Osteoblast (primary cell): ENCODE results near the gene MATCAP1. TPM values are rescaled to one million over a fixed set of nuclear protein-coding genes. Genes with fewer than 3 reads are reported as not detected.

ENCODE experiments used
- DNase-seq: peaks from one replicate; pipeline ENCODE4 v3.0.0; 2011; ENCODE audit warnings: low spot score, mixed read lengths; ENCODE audit not compliant: insufficient read length; ENCODE audit errors: missing footprints
- H2AFZ ChIP-seq: 2 replicates; pipeline ENCODE4 v1.6.0; 2011; ENCODE audit warnings: mild to moderate bottlenecking, low read length
- H3K27ac ChIP-seq: 2 replicates; pipeline ENCODE4 v1.5.1; 2011; ENCODE audit warnings: mild to moderate bottlenecking, low read depth, low read length, moderate library complexity
- H3K27me3 ChIP-seq: 2 replicates; pipeline ENCODE4 v1.6.0; 2012; ENCODE audit warnings: mild to moderate bottlenecking, control low read depth, inconsistent platforms, low read length, moderate library complexity; ENCODE audit not compliant: insufficient read depth
- H3K36me3 ChIP-seq: 2 replicates; pipeline ENCODE4 v1.5.1; 2011; ENCODE audit warnings: mild to moderate bottlenecking, low read length, control low read depth, moderate library complexity; ENCODE audit not compliant: insufficient read depth
- H3K4me1 ChIP-seq: 2 replicates; pipeline ENCODE4 v1.5.1; 2011; ENCODE audit warnings: mild to moderate bottlenecking, low read length, control low read depth, moderate library complexity; ENCODE audit not compliant: insufficient read depth
- H3K4me2 ChIP-seq: 2 replicates; pipeline ENCODE4 v1.6.0; 2011; ENCODE audit warnings: mild to moderate bottlenecking, low read length; ENCODE audit not compliant: insufficient read depth
- H3K4me3 ChIP-seq: fragments of 200-600 bp; sonication (generic); 3 replicates; pipeline ENCODE4 v1.5.1; 2012; ENCODE audit warnings: mild to moderate bottlenecking, low read length, inconsistent platforms; ENCODE audit not compliant: insufficient read depth
- H3K79me2 ChIP-seq: 2 replicates; pipeline ENCODE4 v1.6.0; 2012; ENCODE audit warnings: mild to moderate bottlenecking, low read length, control low read depth, inconsistent platforms; ENCODE audit not compliant: insufficient read depth
- H3K9me3 ChIP-seq: 2 replicates; pipeline ENCODE4 v1.5.1; 2011; ENCODE audit warnings: low read depth, low read length, control low read depth
- H4K20me1 ChIP-seq: 2 replicates; pipeline ENCODE4 v1.6.0; 2012; ENCODE audit warnings: mild to moderate bottlenecking, low read length, control low read depth; ENCODE audit not compliant: insufficient read depth
- total RNA-seq: library from RNA; depleted of rRNA; stranded (reverse); fragments of >200 nt; gene quantifications from 2 replicates; pipeline ENCODE4 v1.2.3, GENCODE V29; 2012
- TF ChIP-seq, protein P1 (sequence below): IDR thresholded peaks from 2 replicates; pipeline ENCODE4 v1.5.1; 2011; ENCODE audit warnings: mild to moderate bottlenecking, low read depth, low read length, moderate library complexity; ENCODE audit errors: extremely low read depth

Gene MATCAP1
- total RNA-seq, 1 donor: 3.6 TPM

DNA sequence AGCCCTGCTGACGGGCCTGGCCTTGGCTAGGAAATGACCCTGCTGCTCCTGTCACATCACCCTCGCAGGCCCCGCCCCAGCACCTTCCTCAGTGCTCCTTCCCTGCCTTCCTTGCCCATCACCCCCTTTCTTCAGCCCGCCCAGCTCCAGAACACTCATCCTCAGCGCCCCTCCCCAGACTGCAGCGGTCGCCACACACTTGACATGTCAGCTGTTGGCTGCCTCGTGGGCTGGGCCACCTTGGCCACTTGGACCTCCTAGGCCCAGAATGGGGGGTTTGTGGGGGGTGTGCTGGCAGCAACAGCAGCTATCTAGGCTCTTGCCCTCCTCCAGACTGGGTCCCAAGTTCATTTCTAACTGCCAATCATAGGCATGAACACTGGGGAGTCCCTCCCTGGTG, 25.8 kb upstream of the MATCAP1 start:
- no peak overlapping the region for H3K27ac ChIP-seq
- H4K20me1 ChIP-seq: peaks cover 2% of the 10 kb centered on the region
- no peaks in the 10 kb centered on the region for H3K27me3 ChIP-seq
- H3K4me1 ChIP-seq: no peaks in the 10 kb centered on the region
- H3K79me2 ChIP-seq: no peaks in the 10 kb centered on the region
- no peak overlapping the region for H3K4me3 ChIP-seq
- TF ChIP-seq, protein P1, sequence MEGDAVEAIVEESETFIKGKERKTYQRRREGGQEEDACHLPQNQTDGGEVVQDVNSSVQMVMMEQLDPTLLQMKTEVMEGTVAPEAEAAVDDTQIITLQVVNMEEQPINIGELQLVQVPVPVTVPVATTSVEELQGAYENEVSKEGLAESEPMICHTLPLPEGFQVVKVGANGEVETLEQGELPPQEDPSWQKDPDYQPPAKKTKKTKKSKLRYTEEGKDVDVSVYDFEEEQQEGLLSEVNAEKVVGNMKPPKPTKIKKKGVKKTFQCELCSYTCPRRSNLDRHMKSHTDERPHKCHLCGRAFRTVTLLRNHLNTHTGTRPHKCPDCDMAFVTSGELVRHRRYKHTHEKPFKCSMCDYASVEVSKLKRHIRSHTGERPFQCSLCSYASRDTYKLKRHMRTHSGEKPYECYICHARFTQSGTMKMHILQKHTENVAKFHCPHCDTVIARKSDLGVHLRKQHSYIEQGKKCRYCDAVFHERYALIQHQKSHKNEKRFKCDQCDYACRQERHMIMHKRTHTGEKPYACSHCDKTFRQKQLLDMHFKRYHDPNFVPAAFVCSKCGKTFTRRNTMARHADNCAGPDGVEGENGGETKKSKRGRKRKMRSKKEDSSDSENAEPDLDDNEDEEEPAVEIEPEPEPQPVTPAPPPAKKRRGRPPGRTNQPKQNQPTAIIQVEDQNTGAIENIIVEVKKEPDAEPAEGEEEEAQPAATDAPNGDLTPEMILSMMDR: no peak
- DNase-seq: no peak
- H3K36me3 ChIP-seq: no peaks in the 10 kb centered on the region
- no peak overlapping the region for H3K4me2 ChIP-seq
- no peak overlapping the region for H2AFZ ChIP-seq
- H3K9me3 ChIP-seq: no peaks in the 10 kb centered on the region

DNA sequence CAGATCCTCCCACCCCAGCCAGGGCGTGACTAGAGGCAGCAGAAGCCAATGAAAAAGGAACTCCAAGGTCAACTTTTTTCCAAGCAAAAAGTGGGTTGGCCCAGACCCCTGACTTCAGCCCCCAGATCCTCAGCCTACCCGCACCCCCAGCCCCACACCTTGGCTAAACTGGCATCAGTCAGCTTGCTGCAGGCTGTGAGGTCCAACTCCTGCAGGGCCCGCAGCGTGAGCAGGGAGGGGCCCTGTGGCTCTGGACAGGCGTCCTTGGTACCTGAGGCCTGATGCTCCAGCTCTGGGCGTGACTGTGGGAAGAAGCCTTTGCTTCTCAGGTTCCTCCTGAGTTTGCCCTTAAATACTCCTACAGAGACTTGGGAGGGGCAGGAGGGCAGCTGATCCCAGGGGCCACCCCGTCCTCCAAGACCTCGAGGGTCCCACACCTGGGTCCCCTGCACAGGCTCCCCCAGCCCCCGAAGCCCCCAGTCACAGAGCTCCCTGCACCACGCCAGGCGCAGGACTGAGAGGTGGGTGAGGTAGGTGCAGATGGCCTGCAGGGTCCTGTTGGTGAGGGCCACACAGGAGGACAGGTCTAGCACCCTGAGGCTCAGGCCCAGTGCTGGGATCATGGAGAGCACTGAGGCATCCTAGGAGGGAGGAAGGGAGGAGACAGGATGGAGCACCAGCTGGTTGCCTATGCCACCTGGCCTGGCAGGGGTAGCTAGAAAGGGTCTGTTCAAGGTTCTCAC, 24.6 kb upstream of the MATCAP1 start:
- Histone ChIP-seq H3K4me3 (no peak overlapping the region), H3K27me3 (no peaks in the 10 kb centered on the region), H3K9me3 (no peaks in the 10 kb centered on the region), H2AFZ (no peak overlapping the region), H3K4me2 (no peak overlapping the region), H3K36me3 (no peaks in the 10 kb centered on the region), H3K27ac (no peak overlapping the region), H3K79me2 (no peaks in the 10 kb centered on the region), H4K20me1 (no peaks in the 10 kb centered on the region), H3K4me1 (no peaks in the 10 kb centered on the region)
- TF ChIP-seq, protein P1: no peak
- no peak for DNase-seq

GRCh38 chr16:67207249-67208091, 23.7 kb upstream of the MATCAP1 start:
- no peaks in the 10 kb centered on the region for H4K20me1 ChIP-seq
- no peak overlapping the region for H2AFZ ChIP-seq
- H3K79me2 ChIP-seq: no peaks in the 10 kb centered on the region
- H3K9me3 ChIP-seq: no peaks in the 10 kb centered on the region
- no peak overlapping the region for H3K4me3 ChIP-seq
- no peak overlapping the region for H3K4me2 ChIP-seq
- no peaks in the 10 kb centered on the region for H3K27me3 ChIP-seq
- TF ChIP-seq, protein P1: no peak
- peak; percentile 95 for DNase-seq
- H3K27ac ChIP-seq: no peak overlapping the region
- H3K36me3 ChIP-seq: peaks cover 5% of the 10 kb centered on the region
- H3K4me1 ChIP-seq: no peaks in the 10 kb centered on the region

DNA sequence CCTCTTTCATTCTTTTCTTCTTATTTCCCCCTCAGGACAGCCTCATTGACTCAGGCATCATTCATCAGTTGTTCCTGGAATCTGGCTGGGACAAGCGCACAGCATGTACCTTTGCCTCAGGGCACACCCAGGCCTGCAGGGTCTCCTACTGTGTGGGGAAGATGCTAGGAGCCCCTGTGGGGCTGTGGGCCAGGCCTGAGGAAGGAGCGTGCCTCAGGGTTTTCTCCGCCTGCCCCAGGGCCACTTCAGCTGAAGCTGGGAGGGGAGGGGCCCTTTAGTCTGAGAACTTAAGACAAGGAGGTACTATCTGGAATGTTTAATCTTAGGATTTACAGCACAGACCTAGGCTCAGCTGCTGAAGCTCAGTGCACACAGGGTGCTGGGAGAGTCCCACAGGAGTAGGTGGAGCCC, 23.1 kb upstream of the MATCAP1 start:
- no peaks in the 10 kb centered on the region for H3K9me3 ChIP-seq
- H3K4me1 ChIP-seq: no peaks in the 10 kb centered on the region
- H3K36me3 ChIP-seq: peaks cover 5% of the 10 kb centered on the region
- no peak for DNase-seq
- no peak overlapping the region for H2AFZ ChIP-seq
- TF ChIP-seq, protein P1: no peak
- H3K4me3 ChIP-seq: no peak overlapping the region
- H3K4me2 ChIP-seq: no peak overlapping the region
- no peaks in the 10 kb centered on the region for H3K27me3 ChIP-seq
- no peaks in the 10 kb centered on the region for H4K20me1 ChIP-seq
- H3K27ac ChIP-seq: no peak overlapping the region
- H3K79me2 ChIP-seq: no peaks in the 10 kb centered on the region
